Measurements from ENCODE around the gene CAPRIN1.

Gene CAPRIN1

GRCh38 chr11:34136420-34136819 is 84.9 kb downstream of the CAPRIN1 start:
- no peak for DNase-seq (ENCODE audit: extremely low read depth, low read depth)
- TF ChIP-seq, protein P1, sequence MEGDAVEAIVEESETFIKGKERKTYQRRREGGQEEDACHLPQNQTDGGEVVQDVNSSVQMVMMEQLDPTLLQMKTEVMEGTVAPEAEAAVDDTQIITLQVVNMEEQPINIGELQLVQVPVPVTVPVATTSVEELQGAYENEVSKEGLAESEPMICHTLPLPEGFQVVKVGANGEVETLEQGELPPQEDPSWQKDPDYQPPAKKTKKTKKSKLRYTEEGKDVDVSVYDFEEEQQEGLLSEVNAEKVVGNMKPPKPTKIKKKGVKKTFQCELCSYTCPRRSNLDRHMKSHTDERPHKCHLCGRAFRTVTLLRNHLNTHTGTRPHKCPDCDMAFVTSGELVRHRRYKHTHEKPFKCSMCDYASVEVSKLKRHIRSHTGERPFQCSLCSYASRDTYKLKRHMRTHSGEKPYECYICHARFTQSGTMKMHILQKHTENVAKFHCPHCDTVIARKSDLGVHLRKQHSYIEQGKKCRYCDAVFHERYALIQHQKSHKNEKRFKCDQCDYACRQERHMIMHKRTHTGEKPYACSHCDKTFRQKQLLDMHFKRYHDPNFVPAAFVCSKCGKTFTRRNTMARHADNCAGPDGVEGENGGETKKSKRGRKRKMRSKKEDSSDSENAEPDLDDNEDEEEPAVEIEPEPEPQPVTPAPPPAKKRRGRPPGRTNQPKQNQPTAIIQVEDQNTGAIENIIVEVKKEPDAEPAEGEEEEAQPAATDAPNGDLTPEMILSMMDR (IDR thresholded peaks at IDR 0.05; ENCODE audit: low read depth, low read length, missing control alignments): no peak
- no peak overlapping the region for H3K4me3 ChIP-seq (replicated peaks; ENCODE audit: low read depth, low read length)

GRCh38 chr11:34139346-34139745 is 87.8 kb downstream of the CAPRIN1 start:
- H3K4me3 ChIP-seq (replicated peaks; ENCODE audit: low read depth, low read length): no peak overlapping the region
- no peak for DNase-seq (ENCODE audit: extremely low read depth, low read depth)
- TF ChIP-seq, protein P1 (IDR thresholded peaks at IDR 0.05; ENCODE audit: low read depth, low read length, missing control alignments): no peak

DNA sequence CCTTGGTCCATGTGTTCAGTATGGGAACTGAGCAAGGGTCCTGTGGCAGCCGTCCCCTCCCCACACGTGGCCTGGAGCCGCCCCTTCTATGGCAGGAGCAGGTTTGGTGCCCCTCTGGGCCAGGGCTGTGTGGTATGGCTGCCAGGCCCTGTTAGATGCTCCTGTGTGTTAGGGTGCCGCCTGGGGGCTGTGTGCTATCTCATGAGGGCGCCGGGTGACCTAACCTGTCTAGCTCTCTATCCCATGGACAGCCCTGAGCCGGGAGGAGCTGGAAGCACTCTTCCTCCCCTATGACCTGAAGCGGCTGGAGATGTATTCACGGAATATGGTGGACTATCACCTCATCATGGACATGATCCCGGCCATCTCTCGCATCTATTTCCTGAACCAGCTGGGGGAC is 88.6 kb downstream of the CAPRIN1 start:
- H3K4me3 ChIP-seq (replicated peaks; ENCODE audit: low read depth, low read length): no peak overlapping the region
- DNase-seq (ENCODE audit: extremely low read depth, low read depth): no peak

GRCh38 chr11:34143048-34143447 is 91.5 kb downstream of the CAPRIN1 start:
- TF ChIP-seq, protein P1 (IDR thresholded peaks at IDR 0.05; ENCODE audit: low read depth, low read length, missing control alignments): no peak
- no peak for DNase-seq (ENCODE audit: extremely low read depth, low read depth)
- no peak overlapping the region for H3K4me3 ChIP-seq (replicated peaks; ENCODE audit: low read depth, low read length)

More for the DNA sequence above, 88.6 kb downstream of the CAPRIN1 start:
- TF ChIP-seq, protein P1 (IDR thresholded peaks at IDR 0.05; ENCODE audit: low read depth, low read length, missing control alignments): no peak

DNA sequence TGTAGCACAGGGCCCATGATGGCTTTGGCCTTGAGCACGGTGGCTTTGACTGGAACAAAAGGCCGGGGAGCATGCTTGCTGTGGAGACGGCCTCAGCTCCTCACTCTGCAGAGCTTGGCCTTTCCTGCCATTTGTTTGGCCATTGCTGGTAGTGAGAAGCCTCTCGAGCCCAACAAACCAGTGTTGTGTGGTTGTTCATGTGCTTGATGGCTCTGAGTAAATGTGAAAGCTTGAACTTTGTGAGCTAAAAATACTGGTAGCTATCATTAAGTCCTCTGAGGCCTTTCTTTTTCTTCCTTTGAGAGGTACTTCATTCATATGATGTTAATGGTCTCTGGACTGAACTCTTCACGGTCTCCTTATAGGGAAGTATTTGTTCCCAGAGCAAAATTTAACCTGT is 93.5 kb downstream of the CAPRIN1 start:
- DNase-seq (ENCODE audit: extremely low read depth, low read depth): no peak
- TF ChIP-seq, protein P1 (IDR thresholded peaks at IDR 0.05; ENCODE audit: low read depth, low read length, missing control alignments): no peak
- H3K4me3 ChIP-seq (replicated peaks; ENCODE audit: low read depth, low read length): no peak overlapping the region

DNA sequence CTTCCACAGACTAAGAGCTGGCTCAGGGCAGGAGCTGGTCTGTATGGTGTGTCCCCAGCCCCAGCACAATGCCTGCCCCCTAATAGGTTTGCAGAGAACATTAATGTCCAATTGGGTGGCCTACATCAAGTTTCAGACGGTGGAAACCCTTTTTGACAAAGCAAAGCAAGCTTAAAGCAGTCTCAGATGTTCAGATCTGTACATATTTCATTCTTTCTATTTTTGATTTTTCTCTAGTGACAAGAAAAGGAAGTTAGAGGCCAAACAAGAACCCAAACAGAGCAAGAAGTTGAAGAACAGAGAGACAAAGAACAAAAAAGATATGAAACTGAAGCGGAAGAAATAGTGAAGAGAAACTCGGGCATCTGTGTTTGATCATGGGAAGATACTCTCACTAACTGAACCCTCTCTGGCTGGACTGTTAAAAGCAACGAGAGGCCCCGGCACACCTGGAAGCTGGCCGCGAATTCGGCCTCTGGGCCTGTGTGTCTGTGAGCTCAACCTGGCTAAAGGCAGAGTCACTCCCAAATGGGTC is 94.4 kb downstream of the CAPRIN1 start:
- no peak overlapping the region for H3K4me3 ChIP-seq (replicated peaks; ENCODE audit: low read depth, low read length)
- TF ChIP-seq, protein P1 (IDR thresholded peaks at IDR 0.05; ENCODE audit: low read depth, low read length, missing control alignments): no peak
- DNase-seq (ENCODE audit: extremely low read depth, low read depth): no peak

DNA sequence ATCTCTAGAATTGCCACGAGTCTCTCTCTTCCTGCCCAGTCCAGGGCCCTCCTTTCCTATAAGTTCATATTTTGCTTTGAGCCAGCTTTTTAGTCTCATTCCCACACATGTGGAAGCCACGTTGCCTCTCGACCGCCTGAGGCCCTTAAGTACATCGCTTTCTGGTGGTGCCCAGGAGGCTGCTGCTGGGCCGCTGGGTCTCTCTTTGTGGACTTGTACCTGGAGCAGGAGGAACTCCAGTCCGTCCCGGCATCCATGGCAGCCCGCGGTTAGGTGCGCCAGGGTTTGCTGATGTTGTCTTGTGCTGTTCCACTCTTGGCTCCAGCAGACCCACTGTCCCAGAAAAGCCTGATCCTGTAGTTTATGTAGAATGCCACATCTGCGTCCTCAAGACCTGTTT is 94.9 kb downstream of the CAPRIN1 start:
- TF ChIP-seq, protein P1 (IDR thresholded peaks at IDR 0.05; ENCODE audit: low read depth, low read length, missing control alignments): no peak
- no peak overlapping the region for H3K4me3 ChIP-seq (replicated peaks; ENCODE audit: low read depth, low read length)
- DNase-seq (ENCODE audit: extremely low read depth, low read depth): no peak

All from HFF-Myc (cell line).